ENCODE data around the gene PLPPR2. TPM values are rescaled to one million over a fixed set of nuclear protein-coding genes. Genes with fewer than 3 reads are reported as not detected.

Gene PLPPR2
- total RNA-seq, 1 donor from 2014 or later = 10.6 TPM

- Histone ChIP-seq H3K27me3 (ENCODE audit: low read depth) (peaks cover 19% of the 10 kb centered on the region), H3K4me3 (peak overlapping the region; percentile 71), H3K27ac (replicated peaks) (peak overlapping the region; percentile 66), H3K36me3 (no peaks in the 10 kb centered on the region), H3K9me3 (replicated peaks) (no peaks in the 10 kb centered on the region), H3K4me1 (peaks cover 49% of the 10 kb centered on the region)
- DNase-seq = peak; percentile 60
- peak; percentile 65 for TF ChIP-seq CTCF (IDR thresholded peaks at IDR 0.05; ENCODE audit: borderline replicate concordance)
- intact Hi-C loops (cut with micrococcal nuclease) = no loop called here
Measured at GRCh38 chr19:11382898-11383705, 27.9 kb downstream of the PLPPR2 start.

- H3K27ac ChIP-seq (replicated peaks) = peak overlapping the region; percentile 66
Measured at GRCh38 chr19:11383706-11384048, 28.4 kb downstream of the PLPPR2 start.

GRCh38 chr19:11384778-11385129 lies 29.5 kb downstream of the PLPPR2 start:
- no peaks in the 10 kb centered on the region for H3K36me3 ChIP-seq
- DNase-seq = no peak
- H3K4me1 ChIP-seq = peaks cover 42% of the 10 kb centered on the region
- H3K27ac ChIP-seq (replicated peaks) = no peak overlapping the region
- H3K27me3 ChIP-seq (ENCODE audit: low read depth) = peaks cover 19% of the 10 kb centered on the region
- H3K4me3 ChIP-seq = no peak overlapping the region
- TF ChIP-seq CTCF (IDR thresholded peaks at IDR 0.05; ENCODE audit: borderline replicate concordance) = no peak
- intact Hi-C loops (cut with micrococcal nuclease) = no loop called here
- no peaks in the 10 kb centered on the region for H3K9me3 ChIP-seq (replicated peaks)

More at GRCh38 chr19:11383706-11384048, 28.4 kb downstream of the PLPPR2 start:
- Histone ChIP-seq H3K27me3 (ENCODE audit: low read depth) (peaks cover 19% of the 10 kb centered on the region), H3K4me1 (peaks cover 43% of the 10 kb centered on the region), H3K36me3 (no peaks in the 10 kb centered on the region), H3K9me3 (replicated peaks) (no peaks in the 10 kb centered on the region), H3K4me3 (peak overlapping the region; percentile 71)
- no peak for TF ChIP-seq CTCF (IDR thresholded peaks at IDR 0.05; ENCODE audit: borderline replicate concordance)
- no peak for DNase-seq
- intact Hi-C loops (cut with micrococcal nuclease) = no loop called here

- no peak overlapping the region for H3K4me3 ChIP-seq
- intact Hi-C loops (cut with micrococcal nuclease) = no loop called here
- no peak overlapping the region for H3K27ac ChIP-seq (replicated peaks)
- H3K27me3 ChIP-seq (ENCODE audit: low read depth) = peaks cover 17% of the 10 kb centered on the region
- peaks cover 21% of the 10 kb centered on the region for H3K4me1 ChIP-seq
- TF ChIP-seq CTCF (IDR thresholded peaks at IDR 0.05; ENCODE audit: borderline replicate concordance) = no peak
- no peaks in the 10 kb centered on the region for H3K36me3 ChIP-seq
- no peak for DNase-seq
- peaks cover 10% of the 10 kb centered on the region for H3K9me3 ChIP-seq (replicated peaks)
Measured at GRCh38 chr19:11387162-11388034, 32.2 kb downstream of the PLPPR2 start.

GRCh38 chr19:11390359-11390758 lies 35.1 kb downstream of the PLPPR2 start:
- intact Hi-C loops (cut with micrococcal nuclease) = no loop called here
- Histone ChIP-seq H3K4me1 (no peaks in the 10 kb centered on the region), H3K27me3 (ENCODE audit: low read depth) (peaks cover 4% of the 10 kb centered on the region), H3K36me3 (no peaks in the 10 kb centered on the region), H3K27ac (replicated peaks) (no peak overlapping the region), H3K4me3 (no peak overlapping the region), H3K9me3 (replicated peaks) (peaks cover 10% of the 10 kb centered on the region)
- no peak for TF ChIP-seq CTCF (IDR thresholded peaks at IDR 0.05; ENCODE audit: borderline replicate concordance)
- DNase-seq = no peak

Measured in left ventricle myocardium inferior (tissue), 1 donor.